ENCODE measurements around the gene ADCY2.

Gene ADCY2

DNA sequence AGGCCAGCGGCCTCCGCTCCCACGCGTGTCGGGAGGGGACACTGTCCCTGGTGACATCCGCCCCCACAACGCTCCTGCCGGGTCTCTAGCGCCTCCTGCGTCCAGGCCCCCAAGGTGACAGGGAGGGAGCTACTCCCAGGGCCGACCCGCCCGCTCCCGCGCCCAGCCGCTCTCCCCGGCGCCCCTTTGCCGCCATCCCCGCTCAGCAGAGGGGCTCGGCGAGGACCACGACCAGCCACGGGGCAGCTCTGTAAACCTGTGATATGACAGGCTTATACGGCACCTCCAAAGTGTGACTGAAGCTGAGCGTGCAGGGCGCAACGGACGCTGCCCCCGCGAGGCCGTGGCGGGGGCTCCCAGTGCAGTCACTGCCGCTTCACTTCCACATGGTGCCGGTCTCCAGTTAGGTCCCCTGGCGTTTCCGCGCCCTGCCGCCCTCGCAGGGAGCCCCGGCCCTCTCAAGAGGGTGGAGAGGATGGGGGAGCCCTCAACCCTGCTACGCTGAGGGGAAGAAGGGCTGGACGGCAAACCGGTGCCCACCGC is 978 bp upstream of the ADCY2 start:
- no peak for DNase-seq (ENCODE audit: low read depth in 2 of 2)
- TF ChIP-seq, protein P1, sequence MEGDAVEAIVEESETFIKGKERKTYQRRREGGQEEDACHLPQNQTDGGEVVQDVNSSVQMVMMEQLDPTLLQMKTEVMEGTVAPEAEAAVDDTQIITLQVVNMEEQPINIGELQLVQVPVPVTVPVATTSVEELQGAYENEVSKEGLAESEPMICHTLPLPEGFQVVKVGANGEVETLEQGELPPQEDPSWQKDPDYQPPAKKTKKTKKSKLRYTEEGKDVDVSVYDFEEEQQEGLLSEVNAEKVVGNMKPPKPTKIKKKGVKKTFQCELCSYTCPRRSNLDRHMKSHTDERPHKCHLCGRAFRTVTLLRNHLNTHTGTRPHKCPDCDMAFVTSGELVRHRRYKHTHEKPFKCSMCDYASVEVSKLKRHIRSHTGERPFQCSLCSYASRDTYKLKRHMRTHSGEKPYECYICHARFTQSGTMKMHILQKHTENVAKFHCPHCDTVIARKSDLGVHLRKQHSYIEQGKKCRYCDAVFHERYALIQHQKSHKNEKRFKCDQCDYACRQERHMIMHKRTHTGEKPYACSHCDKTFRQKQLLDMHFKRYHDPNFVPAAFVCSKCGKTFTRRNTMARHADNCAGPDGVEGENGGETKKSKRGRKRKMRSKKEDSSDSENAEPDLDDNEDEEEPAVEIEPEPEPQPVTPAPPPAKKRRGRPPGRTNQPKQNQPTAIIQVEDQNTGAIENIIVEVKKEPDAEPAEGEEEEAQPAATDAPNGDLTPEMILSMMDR (IDR thresholded peaks at IDR 0.05; ENCODE audit: low read depth, low read length), result no peak
- no peak overlapping the region for H3K4me3 ChIP-seq (replicated peaks in 1 of 2; ENCODE audit: low read depth in 2 of 2, low read length in 2 of 2)

DNA sequence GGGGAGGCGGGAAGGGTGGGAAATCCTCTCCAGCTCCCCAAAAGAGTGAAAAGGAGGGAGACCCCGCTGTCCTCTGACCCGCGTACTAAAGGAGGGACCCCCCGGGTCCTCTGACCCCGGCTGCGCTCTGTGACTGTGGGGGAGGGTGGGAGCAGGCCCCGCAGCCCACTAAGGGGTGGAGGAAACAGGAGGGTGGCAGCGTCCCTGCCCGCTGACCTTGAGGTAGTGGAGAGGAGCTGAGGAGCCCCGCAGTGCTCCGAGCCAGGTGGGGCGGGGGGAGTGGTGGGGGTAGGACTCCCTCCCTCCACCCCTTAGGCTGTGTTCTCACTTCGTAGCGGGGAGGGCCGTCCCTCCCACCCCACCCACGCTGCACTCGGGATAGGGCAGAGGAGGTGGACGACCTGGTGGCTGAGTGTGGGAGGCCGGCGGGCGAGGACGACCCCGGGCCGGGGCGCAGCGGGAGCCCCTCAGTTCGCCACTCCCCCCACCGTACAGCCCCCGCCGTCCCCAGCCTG is 449 bp upstream of the ADCY2 start:
- no peak for DNase-seq (ENCODE audit: low read depth in 2 of 2)
- TF ChIP-seq, protein P1 (IDR thresholded peaks at IDR 0.05; ENCODE audit: low read depth, low read length), result no peak
- H3K4me3 ChIP-seq (replicated peaks in 1 of 2; ENCODE audit: low read depth in 2 of 2, low read length in 2 of 2), result no peak overlapping the region

DNA sequence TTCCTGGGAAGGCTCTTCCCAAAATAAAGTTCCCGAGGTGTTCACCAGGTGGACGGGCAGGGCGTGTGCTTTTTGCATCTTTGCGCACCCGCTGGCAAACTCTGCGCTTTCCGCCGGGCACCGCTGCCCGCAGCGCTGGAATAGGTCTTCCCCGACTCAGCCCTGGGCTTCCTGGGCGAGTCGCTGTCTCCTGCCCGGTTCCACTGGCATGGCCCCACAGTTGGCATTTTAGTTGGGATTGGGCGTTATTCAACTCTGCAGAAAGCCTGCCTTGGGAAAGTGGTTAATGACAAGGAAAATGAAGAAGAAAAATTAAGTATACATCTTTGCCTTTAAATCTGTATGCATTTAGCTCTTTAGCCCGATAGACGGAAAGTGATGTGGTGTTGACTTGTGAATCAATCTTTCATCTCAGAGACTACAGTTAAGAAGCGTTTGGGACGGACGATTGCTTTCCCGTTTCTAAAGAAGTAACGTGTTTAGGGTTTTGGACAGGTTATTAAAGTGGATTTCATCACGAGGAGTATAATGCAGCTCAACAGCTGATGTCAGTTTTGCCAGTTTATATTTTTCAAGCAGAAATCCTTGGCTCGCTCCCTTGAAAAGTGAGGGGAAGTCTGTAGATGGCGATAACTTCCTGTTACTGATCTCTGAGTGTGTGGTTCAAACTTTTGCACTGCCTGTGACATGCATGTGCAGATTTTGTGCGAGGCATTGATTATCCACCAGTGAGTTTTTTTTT is 946 bp downstream of the ADCY2 start:
- TF ChIP-seq, protein P1 (IDR thresholded peaks at IDR 0.05; ENCODE audit: low read depth, low read length), result no peak
- no peak for DNase-seq (ENCODE audit: low read depth in 2 of 2)
- H3K4me3 ChIP-seq (replicated peaks in 1 of 2; ENCODE audit: low read depth in 2 of 2, low read length in 2 of 2), result no peak overlapping the region

DNA sequence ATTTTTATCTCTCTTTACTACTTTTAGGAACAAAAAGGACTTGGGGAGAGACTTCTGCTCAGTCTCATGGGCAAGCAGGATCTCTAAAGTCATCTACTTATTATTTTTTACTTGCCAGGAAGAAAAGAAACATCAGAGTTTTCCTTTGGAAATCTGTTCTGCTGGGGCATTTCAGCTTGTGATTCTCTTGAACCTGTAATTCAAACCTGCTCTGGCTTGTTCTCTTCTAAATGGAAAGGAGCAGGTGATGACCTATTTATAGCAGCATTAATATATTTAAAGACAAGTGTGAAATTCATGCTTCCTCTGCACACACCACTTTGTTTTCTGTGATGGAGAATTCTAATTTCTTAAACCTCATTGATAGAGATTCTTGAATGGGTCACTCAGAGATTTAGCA is 2.0 kb downstream of the ADCY2 start:
- TF ChIP-seq, protein P1 (IDR thresholded peaks at IDR 0.05; ENCODE audit: low read depth, low read length), result no peak

DNA sequence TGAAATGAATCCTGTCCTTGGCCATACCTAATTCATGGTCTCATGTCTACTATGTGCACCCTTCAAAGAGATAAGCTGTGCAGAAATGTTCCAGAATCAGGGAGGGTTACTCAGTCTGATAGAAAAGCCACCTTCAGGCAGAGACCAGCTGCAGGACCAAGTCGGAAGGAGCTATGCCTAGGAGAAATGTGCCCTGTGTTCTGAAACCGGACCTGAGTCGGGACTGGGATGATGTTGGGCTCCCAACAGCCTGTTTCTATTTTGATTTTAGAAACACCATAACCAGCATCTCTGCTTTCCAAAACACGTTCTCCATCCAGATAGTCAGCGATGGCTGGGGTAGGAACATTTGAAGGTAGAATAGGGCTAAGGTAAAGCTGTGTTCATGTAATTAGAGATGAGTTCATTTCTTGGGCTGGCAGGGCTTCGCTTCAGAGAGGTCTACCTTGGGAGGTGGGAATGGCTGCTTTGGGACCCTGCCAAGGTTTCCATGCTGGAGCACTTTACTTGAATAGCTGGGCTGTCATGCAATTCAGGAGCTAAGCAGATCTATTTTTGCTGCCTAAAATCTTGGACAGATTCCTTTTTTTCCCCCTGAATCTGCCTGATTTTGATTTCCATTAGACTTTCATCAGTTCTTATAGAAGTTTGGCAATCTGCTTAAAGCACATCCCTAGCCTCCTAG is 2.8 kb downstream of the ADCY2 start:
- DNase-seq (ENCODE audit: low read depth in 2 of 2), result no peak
- TF ChIP-seq, protein P1 (IDR thresholded peaks at IDR 0.05; ENCODE audit: low read depth, low read length), result no peak
- H3K4me3 ChIP-seq (replicated peaks in 1 of 2; ENCODE audit: low read depth in 2 of 2, low read length in 2 of 2), result no peak overlapping the region

More for the DNA sequence above, 2.0 kb downstream of the ADCY2 start:
- H3K4me3 ChIP-seq (replicated peaks in 1 of 2; ENCODE audit: low read depth in 2 of 2, low read length in 2 of 2), result no peak overlapping the region
- no peak for DNase-seq (ENCODE audit: low read depth in 2 of 2)

DNA sequence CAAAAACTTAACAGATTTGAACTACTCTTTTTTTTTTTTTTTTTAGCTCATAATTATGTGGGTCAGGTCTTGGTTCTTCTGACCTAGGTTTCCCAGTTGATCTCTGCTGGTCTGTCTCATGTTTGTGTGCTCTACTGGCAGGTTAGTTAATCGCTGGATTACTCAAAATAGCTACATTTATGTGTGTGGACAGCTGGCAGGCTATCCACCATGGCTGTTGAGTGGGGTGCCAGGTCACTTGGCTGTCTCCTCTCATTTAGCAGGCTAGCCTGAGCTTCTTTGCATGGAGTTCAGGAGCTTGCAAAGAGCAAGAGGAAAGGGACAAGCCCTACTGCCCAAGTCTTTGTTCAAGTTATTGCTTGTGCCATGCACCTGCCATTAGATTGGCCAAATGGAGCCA is 9.3 kb downstream of the ADCY2 start:
- TF ChIP-seq, protein P1 (IDR thresholded peaks at IDR 0.05; ENCODE audit: low read depth, low read length), result no peak
- DNase-seq (ENCODE audit: low read depth in 2 of 2), result no peak
- H3K4me3 ChIP-seq (replicated peaks in 1 of 2; ENCODE audit: low read depth in 2 of 2, low read length in 2 of 2), result no peak overlapping the region

Data from cardiac fibroblast (primary cell).